K562 (cell line): Measurements from ENCODE around the gene DNAJB1. TPM values are rescaled to one million over a fixed set of nuclear protein-coding genes. Genes with fewer than 3 reads are reported as not detected.

Source experiments
- COPS2 ChIP-seq: fragments of 450-650 bp; conservative IDR thresholded peaks from 2 replicates; pipeline ENCODE4 v1.6.1; 2016; ENCODE audit warnings: mild to moderate bottlenecking, moderate library complexity
- ELF1 ChIP-seq: fragments of 200-800 bp; sonication (Bioruptor generic); IDR thresholded peaks from 2 replicates; pipeline ENCODE4 v1.6.1; 2016; ENCODE audit warnings: missing genetic modification characterization, missing compliant biosample characterization
- GABPA ChIP-seq: fragments of 200-800 bp; sonication (Bioruptor generic); conservative IDR thresholded peaks from 2 replicates; pipeline ENCODE4 v1.6.1; 2016; ENCODE audit warnings: low read depth, missing genetic modification characterization, missing compliant biosample characterization
- HDAC3 ChIP-seq: fragments of 450-650 bp; IDR thresholded peaks from 2 replicates; pipeline ENCODE4 v1.6.1; 2018; ENCODE audit warnings: borderline replicate concordance, mild to moderate bottlenecking, moderate library complexity; ENCODE audit not compliant: partially characterized antibody
- NCOA6 ChIP-seq: fragments of 450-650 bp; IDR thresholded peaks from 2 replicates; pipeline ENCODE4 v1.6.1; 2017; ENCODE audit warnings: mild to moderate bottlenecking
- RBM22 ChIP-seq: fragments of 200-400 bp; formaldehyde crosslinking; IDR thresholded peaks from 2 replicates; pipeline ENCODE4 v1.6.1; 2018; ENCODE audit warnings: low read length, low read depth; ENCODE audit not compliant: poor library complexity, severe bottlenecking
- THRAP3 ChIP-seq: fragments of 450-650 bp; IDR thresholded peaks from 2 replicates; pipeline ENCODE4 v1.6.1; 2016; ENCODE audit warnings: mild to moderate bottlenecking, inconsistent platforms, borderline replicate concordance
- ZFX ChIP-seq: sonication (generic); formaldehyde crosslinking; IDR thresholded peaks from 2 replicates; pipeline ENCODE4 v1.8.0; 2022; ENCODE audit warnings: mild to moderate bottlenecking, missing genetic modification reagents, moderate library complexity
- ZNF24 ChIP-seq: fragments of 450-650 bp; IDR thresholded peaks from 2 replicates; pipeline ENCODE4 v1.6.1; 2016
- ZNF695 ChIP-seq: fragments of 450-650 bp; formaldehyde crosslinking; IDR thresholded peaks from 2 replicates; pipeline ENCODE4 v1.4.0; 2020; ENCODE audit warnings: mild to moderate bottlenecking, moderate library complexity
- polyA plus RNA-seq, 8 experiments: library from polyadenylated mRNA; depleted of rRNA in 4 of 8; stranded (reverse) in 5 of 8; unstranded in 3 of 8; fragments of >200 nt; fragmentation: Nextera tagmentation in 2 of 8; fragmentation: Illumina TruSeq in 1 of 8; extraction: Ambion mirVana in 2 of 8; extraction: Trizol in 1 of 8; gene quantifications; 2 replicates each; pipeline versions ENCODE4 v1.2.1 to v1.2.3, GENCODE V29; 2011 to 2014; ENCODE audit warnings: inconsistent platforms in 1 of 8, missing spikeins in 1 of 8
- total RNA-seq, 7 experiments: library from RNA; depleted of rRNA in 6 of 7; stranded (reverse); fragments of >200 nt in 6 of 7; fragmentation: Illumina TruSeq in 2 of 7; extraction: Trizol in 2 of 7; gene quantifications; 2 replicates each; pipeline versions ENCODE4 v1.2.1 to v1.2.3, GENCODE V29; 2011 to 2021; ENCODE audit warnings: low replicate concordance in 1 of 7
- TF ChIP-seq, protein P1 (sequence below): fragments of 450-650 bp; IDR thresholded peaks from 2 replicates; pipeline ENCODE4 v1.6.1; 2017; ENCODE audit warnings: antibody characterized with exemption
- TF ChIP-seq, protein P2 (sequence below): sonication (generic); formaldehyde crosslinking; IDR thresholded peaks from 2 replicates; pipeline ENCODE4 v1.8.0; 2022; ENCODE audit warnings: missing genetic modification reagents, mild to moderate bottlenecking, moderate library complexity, borderline replicate concordance
- TF ChIP-seq, protein P3 (sequence below), 2 experiments: fragments of 450-650 bp in 1 of 2; IDR thresholded peaks; 2 replicates each; pipeline ENCODE4 v1.6.1; 2011 to 2017; ENCODE audit warnings: low read depth in 2 of 2, antibody characterized with exemption in 1 of 2, borderline replicate concordance in 1 of 2, low read length in 1 of 2, mild to moderate bottlenecking in 1 of 2, mixed read lengths in 1 of 2; ENCODE audit not compliant: control insufficient read depth in 1 of 2
- TF ChIP-seq, protein P4 (sequence below), 2 experiments: fragments of 200-800 bp in 1 of 2; sonication (Bioruptor generic) in 1 of 2; sonication (generic) in 1 of 2; formaldehyde crosslinking in 1 of 2; IDR thresholded peaks in 1 of 2; conservative IDR thresholded peaks in 1 of 2; 2 replicates each; pipeline versions ENCODE4 v1.5.0 to v1.6.1; 2016 to 2020; ENCODE audit warnings: missing compliant biosample characterization in 1 of 2, missing genetic modification characterization in 1 of 2, missing genetic modification reagents in 1 of 2

DNAJB1 gene
- total and polyA plus RNA-seq, 9 of the 15 experiments (the other 6 are each of a cell fraction or from before 2014, with no cell fraction given), result 13.2 to 113 (median 62.1) TPM

DNA sequence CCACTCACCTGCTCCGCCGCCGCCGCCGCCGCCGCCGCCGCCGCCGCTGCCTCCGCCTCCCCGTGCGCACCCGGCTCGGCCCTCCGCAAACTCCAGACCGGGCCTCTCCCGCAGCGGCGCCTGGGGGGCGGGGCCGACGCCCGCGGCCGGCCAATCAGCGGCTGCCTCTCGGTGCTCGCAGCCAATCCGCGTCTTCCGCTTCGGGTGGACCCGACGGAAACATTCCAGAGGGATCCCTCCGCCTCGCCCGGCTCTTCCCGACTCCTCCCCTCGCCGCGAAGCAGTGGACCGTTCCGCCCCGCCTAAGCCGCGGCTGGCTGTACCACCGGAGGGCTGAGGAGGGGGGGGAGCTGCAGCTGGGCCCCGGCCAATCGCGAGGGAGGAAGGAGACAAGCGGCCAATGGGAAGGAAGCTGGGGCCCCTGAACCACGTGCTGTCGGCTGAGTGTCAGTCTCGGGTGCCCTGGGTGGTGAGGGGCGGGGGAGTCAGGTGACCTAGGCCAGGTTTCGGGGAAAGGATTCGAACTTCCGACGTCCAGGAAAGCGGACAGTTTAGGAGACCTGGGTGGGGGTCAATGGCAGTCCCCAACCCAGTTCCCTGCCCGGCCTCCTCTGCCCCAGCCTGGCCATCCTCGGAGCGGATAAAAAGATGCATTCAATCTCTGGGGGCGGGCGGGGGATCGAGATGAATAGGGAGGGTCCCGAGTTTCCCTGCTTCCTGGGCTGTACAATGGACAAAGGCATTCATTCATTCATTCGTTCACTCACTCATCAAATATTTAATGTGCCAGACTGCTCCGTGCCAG lies 22.0 kb downstream of the DNAJB1 start, which contains the start of gene GIPC1 (continued):
- TF ChIP-seq ZNF24 (peak; percentile 89), THRAP3 (no peak), GABPA (tag) (peak; percentile 60), ELF1 (0 out of 2 replicates have a peak, but pooled peaks have one; percentile 4), HDAC3 (no peak), ZFX (CRISPR knock-in tag) (peak; percentile 46), COPS2 (no peak), ZNF695 (CRISPR knock-in tag) (0 out of 2 replicates have a peak, but pooled peaks have one; percentile 12), NCOA6 (peak; percentile 76), RBM22 (no peak)
- TF ChIP-seq, protein P1, sequence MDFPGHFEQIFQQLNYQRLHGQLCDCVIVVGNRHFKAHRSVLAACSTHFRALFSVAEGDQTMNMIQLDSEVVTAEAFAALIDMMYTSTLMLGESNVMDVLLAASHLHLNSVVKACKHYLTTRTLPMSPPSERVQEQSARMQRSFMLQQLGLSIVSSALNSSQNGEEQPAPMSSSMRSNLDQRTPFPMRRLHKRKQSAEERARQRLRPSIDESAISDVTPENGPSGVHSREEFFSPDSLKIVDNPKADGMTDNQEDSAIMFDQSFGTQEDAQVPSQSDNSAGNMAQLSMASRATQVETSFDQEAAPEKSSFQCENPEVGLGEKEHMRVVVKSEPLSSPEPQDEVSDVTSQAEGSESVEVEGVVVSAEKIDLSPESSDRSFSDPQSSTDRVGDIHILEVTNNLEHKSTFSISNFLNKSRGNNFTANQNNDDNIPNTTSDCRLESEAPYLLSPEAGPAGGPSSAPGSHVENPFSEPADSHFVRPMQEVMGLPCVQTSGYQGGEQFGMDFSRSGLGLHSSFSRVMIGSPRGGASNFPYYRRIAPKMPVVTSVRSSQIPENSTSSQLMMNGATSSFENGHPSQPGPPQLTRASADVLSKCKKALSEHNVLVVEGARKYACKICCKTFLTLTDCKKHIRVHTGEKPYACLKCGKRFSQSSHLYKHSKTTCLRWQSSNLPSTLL, result peak; percentile 99
- TF ChIP-seq, protein P2, sequence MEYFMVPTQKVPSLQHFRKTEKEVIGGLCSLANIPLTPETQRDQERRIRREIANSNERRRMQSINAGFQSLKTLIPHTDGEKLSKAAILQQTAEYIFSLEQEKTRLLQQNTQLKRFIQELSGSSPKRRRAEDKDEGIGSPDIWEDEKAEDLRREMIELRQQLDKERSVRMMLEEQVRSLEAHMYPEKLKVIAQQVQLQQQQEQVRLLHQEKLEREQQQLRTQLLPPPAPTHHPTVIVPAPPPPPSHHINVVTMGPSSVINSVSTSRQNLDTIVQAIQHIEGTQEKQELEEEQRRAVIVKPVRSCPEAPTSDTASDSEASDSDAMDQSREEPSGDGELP (CRISPR knock-in tag), result peak; percentile 98
- TF ChIP-seq, protein P3, sequence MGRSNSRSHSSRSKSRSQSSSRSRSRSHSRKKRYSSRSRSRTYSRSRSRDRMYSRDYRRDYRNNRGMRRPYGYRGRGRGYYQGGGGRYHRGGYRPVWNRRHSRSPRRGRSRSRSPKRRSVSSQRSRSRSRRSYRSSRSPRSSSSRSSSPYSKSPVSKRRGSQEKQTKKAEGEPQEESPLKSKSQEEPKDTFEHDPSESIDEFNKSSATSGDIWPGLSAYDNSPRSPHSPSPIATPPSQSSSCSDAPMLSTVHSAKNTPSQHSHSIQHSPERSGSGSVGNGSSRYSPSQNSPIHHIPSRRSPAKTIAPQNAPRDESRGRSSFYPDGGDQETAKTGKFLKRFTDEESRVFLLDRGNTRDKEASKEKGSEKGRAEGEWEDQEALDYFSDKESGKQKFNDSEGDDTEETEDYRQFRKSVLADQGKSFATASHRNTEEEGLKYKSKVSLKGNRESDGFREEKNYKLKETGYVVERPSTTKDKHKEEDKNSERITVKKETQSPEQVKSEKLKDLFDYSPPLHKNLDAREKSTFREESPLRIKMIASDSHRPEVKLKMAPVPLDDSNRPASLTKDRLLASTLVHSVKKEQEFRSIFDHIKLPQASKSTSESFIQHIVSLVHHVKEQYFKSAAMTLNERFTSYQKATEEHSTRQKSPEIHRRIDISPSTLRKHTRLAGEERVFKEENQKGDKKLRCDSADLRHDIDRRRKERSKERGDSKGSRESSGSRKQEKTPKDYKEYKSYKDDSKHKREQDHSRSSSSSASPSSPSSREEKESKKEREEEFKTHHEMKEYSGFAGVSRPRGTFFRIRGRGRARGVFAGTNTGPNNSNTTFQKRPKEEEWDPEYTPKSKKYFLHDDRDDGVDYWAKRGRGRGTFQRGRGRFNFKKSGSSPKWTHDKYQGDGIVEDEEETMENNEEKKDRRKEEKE (IDR thresholded peaks at IDR 0.05; ENCODE audit: borderline replicate concordance in 1 of 2, control insufficient read depth in 1 of 2, low read depth in 2 of 2, low read length in 1 of 2), result peak in 1 of 2 experiments; percentile 90; a peak in 2 of 4 replicates
- TF ChIP-seq, protein P4, sequence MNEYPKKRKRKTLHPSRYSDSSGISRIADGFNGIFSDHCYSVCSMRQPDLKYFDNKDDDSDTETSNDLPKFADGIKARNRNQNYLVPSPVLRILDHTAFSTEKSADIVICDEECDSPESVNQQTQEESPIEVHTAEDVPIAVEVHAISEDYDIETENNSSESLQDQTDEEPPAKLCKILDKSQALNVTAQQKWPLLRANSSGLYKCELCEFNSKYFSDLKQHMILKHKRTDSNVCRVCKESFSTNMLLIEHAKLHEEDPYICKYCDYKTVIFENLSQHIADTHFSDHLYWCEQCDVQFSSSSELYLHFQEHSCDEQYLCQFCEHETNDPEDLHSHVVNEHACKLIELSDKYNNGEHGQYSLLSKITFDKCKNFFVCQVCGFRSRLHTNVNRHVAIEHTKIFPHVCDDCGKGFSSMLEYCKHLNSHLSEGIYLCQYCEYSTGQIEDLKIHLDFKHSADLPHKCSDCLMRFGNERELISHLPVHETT (CRISPR knock-in tag; conservative IDR thresholded peaks at IDR 0.05 in 1 of 2, IDR thresholded peaks at IDR 0.05 in 1 of 2), result peak in 1 of 2 experiments; percentile 83; a peak in 1 of 4 replicates
